ENCODE data around the gene PRR11.

DNA sequence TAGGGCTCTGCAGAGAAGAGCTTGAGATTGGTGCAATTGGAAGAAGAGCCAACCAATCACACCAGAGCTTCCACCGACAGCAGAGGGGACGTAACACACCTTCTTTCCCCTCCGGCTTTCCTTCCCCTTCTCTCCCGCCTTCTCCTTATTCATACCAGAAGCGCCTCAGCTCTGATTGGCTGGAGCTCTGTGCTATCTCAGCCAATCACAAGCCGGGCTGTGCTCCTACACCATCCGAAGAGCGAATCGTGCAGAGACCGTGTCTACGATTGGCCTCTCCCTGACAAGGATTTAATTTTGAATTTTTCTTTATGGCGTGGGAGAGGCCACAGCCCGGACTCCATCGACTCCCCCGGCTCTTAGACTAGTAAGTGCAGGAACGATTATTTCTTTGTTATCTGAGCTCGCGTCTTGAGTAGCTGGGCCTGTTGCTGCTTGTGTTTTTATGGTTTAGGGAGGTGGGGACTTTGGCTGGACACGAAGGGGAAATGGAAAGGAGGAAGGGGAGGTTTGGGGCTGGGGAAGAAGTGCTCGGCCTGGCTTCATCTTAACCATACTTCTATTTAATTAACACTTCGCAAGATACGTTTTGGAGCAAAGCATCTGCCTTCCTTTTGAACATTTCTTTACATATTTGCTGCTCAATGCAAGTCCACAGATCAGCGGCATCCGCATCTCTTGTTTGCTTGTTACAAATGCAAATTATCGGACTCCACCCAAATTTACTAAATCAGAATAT is at the start of gene PRR11:
- TF ChIP-seq, protein P1, sequence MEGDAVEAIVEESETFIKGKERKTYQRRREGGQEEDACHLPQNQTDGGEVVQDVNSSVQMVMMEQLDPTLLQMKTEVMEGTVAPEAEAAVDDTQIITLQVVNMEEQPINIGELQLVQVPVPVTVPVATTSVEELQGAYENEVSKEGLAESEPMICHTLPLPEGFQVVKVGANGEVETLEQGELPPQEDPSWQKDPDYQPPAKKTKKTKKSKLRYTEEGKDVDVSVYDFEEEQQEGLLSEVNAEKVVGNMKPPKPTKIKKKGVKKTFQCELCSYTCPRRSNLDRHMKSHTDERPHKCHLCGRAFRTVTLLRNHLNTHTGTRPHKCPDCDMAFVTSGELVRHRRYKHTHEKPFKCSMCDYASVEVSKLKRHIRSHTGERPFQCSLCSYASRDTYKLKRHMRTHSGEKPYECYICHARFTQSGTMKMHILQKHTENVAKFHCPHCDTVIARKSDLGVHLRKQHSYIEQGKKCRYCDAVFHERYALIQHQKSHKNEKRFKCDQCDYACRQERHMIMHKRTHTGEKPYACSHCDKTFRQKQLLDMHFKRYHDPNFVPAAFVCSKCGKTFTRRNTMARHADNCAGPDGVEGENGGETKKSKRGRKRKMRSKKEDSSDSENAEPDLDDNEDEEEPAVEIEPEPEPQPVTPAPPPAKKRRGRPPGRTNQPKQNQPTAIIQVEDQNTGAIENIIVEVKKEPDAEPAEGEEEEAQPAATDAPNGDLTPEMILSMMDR (conservative IDR thresholded peaks at IDR 0.05; ENCODE audit: low read length): no peak
- TF ChIP-seq EZH2phosphoT487 (IDR thresholded peaks at IDR 0.05; ENCODE audit: borderline replicate concordance, low read depth, low read length): no peak

All from OCI-LY7 (cell line).